HG03378 (cell line): ENCODE measurements around the gene ARID4B.
"Not testable (repeated sequence)": the region's sequence is repeated elsewhere in the genome, so short reads cannot be mapped to it uniquely, and the experiment has no call there.

ENCODE experiments used
- ATAC-seq: cut with Tn5 transposase; IDR thresholded peaks from one replicate; pipeline ENCODE4 v1.9.1; 2021; ENCODE audit warnings: mild to moderate bottlenecking, moderate library complexity; ENCODE audit not compliant: unreplicated experiment

ARID4B gene

DNA sequence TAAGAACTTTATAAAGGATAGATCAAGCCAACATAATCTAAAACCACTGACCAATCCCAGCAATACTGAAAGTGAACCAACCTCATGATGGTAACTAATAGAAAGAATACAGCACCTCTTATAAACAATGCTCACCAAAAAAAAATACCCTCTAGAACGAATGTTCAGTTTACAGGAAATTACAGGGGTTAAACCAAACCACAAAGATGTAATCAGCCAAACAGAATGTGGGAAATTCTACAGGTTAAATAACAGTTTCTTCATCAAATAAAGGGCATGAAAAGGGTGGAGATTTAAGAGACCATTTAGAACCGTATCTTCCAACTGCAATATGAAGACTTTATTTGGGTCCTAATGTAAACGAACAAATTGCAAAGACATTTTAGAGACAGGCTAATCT is 30.4 kb downstream of the ARID4B start:
- peak; percentile 79 for ATAC-seq

DNA sequence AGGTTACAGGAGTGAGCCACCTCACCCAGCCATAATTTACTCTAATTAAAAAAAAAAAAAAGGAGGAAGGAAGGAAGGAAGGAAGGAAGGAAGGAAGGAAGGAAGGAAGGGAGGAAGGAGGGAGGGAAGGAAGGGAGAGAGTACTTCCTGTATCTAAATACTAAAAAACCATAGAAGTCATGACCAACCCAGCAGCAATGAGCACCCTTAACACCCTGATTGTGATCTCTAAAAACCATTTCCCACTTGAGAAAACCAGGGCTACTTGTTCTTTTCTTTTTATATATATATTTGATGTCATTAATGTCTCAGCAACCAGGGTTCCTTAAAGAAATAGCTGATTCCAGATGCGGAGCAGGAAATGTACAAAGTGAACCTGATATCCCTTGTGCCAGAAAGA is 31.2 kb downstream of the ARID4B start:
- no peak for ATAC-seq

DNA sequence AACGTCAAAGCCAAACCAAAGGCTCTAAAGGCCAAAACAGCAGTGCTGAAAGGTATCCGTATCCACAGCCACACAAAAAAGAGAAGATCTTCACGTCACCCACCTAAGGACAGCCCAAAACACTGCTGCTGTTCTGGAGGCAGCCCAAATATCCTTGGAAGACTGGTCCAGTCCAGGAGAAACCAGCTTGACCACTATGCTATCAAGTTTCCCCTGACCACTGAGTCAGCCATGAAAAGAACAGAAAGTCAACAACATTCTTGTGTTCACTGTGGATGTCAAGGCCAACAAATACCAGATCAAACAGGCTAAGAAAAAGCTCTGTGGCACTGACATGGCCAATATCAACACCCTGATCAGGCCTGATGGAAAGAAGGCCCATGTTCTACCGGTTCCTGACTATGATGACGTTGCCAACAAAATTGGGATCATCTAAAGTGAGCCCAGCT is 32.1 kb downstream of the ARID4B start:
- ATAC-seq = no peak

DNA sequence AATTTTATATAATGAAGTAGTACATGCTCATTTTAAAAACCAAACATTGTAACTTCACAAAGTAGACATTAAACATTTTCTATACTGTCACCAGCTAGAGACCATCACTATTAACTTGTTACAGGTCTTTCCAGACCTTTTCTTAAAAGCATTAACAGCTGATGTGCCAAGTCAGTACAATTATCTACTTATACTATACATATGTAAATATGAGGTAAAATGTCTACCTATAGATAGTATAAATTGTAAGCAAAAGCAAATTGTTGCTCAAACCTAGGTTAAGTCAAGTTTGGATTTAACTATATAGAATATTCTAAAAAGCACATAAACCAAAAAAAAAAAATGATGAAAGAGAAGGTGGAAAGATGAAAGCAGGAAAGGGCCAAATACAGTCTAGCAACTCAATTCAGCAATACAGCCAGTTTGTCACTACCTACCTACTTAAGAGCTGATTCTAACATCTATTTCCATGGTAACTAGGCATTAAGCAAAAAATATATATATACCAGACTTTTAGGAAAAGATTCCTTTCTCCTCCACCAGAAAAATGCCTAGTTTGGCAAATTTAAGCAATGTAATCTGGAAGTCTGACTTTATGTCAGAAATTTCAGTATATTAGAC is 34.5 kb downstream of the ARID4B start:
- no peak for ATAC-seq

DNA sequence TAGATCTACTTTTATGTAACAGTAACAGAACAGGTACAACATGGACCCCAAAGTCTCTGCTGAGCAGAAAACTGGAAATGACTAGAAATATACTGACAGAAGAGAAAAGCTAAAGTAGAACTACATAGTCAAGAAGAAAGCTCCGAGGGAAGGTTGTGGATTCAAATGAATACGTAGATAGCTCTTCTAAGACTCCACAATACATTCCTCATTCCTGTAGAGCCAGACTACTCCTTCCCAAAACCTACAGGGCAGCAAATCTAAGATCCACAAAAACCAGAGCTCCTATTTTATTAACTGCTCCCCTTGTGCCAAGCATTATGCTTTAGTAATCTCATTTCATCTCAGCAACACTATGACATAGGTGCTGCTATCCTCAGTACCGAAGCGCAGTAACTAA is 35.2 kb downstream of the ARID4B start:
- no peak for ATAC-seq

DNA sequence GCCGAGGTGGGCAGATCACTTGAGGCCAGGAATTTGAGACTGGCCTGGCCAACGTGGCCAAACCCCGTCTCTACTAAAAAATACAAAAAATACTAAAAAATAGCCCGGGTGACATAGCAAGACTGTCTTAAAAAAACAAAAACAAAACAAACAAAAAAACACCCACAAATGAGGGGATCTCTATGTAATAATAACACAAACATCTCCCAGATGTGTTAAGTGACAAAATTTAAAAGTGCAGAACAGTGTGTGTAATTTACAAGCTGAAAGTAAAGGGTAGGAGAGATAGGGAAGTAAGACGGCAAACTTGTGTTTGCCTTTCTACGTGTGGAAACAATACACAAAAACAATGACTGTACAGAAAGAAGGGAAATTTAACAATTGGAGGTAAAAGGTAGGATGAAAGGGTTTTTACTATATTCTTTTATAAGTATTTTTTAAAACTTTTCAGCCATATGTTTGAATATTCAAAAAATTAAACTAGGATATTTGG is 36.3 kb downstream of the ARID4B start:
- ATAC-seq = no peak

DNA sequence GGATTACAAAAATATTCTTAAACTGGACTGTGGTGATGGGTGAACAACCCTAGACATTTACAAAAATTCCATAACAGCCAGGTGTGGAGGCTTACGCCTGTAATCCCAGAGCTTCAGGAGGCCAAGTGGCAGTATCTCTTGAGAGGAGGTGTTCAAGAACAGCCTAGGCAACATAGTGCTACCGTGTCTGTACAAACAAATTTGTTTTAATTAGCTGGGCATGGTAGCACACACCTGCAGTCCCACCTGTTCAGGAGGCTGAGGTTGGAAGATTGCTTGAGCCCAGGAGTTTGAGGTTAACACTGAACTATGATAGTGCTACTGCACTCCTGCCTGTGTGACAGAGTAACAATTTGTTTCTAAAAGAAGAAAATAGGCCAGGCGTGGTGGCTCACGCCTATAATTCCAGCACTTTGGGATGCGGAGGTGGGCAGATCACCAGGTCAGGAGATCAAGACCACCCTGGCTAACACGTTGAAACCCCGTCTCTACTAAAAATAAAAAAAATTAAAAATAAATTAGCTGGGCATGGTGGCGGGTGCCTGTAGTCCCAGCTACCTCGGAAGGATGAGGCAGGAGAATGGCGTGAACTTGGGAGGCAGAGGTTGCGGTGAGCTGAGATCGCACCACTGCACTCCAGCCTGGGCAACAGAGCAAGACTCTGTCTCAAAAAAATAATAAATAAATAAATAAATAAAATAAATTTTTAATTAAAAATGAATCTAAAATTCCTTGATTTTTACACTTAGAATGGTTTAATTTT is 37.1 kb downstream of the ARID4B start:
- no peak for ATAC-seq

DNA sequence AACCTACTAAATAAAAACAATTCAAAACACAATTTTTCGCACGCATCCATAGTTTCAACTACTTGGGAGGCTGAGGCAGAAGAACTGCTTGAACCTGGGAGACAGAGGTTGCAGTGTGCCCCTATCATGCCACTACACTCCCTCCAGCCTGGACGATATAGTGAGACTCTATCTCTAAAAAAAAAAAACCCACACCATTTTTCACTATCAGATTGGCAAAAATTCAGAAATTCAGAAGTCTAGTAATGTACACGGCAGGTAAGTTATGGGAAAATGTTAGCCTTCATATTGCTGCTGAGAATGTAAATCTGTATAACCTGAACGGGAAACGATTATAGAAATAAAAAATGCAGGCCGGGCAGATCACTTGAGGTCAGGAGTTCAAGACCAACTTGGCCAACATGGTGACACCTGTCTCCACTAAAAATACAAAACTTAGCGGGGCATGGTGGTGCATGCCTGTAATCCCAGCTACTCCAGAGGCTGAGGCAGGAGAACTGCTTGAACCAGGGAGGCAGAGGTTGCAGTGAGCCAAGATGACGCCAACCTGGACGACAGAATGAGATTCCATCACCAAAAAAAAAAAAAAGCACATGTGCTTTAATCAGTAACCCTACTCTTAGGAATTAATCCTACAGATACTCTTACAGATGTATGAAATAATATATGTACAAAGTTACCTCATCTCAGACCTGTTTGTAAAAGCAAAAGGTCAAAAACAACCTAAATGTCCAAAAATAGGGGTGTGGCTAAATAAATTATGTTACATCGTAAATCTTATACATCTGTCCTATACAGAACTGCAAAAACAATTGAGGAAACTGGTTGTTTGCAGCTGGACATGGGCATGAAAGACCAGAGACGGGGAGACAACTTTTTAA is 37.9 kb downstream of the ARID4B start:
- ATAC-seq = no peak

DNA sequence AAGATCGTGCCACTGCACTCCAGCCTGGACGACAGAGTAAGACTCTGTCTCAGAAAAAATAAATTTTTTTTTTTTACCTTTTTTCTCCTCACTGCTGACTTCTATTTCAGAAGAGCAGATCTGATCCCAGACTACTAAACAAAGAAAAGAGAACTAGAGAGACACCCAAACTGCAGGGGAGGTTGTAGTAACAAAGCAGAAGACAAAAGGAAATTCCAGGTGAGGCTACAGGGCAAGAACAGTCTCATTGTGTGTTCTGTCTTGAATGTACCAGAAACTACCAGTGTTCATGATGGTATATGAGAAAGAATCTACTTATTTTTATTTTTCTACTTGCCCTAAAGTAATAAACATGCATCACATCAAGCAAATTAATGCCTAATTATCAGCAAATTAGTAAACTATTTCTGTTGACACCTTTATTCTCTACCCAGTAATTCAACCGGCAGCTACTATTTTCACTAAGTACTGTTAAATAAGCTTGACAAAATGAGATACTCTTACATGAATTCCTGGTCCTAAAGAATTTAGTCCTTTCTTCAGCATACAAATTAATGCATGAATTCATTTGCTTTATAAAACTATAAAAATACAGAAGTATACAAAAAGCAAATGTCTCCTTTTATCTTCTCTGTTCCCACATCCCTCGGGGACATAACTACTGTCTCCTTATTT is 40.6 kb downstream of the ARID4B start:
- no peak for ATAC-seq

DNA sequence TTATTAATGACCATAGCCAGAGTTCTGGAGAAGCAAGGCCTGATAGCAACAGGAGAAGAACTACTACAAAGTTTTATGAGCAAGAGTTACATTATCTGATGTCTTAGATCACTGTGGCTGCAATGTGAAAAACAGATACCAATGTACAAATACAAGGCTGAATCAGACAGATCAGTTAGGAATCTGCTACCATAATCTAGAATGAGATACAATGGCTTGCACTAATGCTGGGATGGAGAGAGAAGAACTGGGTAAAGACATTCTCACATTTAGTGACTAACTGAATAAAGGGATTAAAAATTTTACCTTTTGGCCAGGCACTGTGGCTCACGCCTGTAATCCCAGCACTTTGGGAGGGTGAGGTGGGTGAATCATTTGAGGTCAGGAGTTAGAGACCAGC is 41.3 kb downstream of the ARID4B start:
- ATAC-seq = no peak

DNA sequence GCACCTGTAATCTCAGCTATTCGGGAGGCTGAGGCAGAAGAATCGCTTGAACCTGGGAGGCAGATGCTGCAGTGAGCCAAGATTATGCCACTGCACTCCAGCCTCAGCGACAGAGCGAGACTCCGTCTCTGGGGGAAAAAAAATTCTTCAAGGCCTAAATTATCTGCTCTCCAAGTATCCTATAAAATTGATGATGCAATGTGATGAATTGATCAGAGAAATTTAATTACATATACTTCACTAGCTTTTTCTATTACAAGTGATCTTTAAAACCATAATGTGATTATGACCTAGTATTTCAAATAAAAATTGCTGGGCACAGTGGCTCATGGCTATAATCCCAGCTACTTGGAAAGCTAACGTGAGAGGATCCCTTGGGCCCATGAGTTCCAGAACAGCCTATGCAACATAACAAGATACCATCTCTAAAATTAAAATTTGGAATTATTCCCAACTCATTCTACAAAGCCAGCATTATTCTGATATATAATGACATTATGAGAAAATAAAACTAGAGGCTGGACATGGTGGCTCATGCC is 43.7 kb downstream of the ARID4B start:
- ATAC-seq = no peak

DNA sequence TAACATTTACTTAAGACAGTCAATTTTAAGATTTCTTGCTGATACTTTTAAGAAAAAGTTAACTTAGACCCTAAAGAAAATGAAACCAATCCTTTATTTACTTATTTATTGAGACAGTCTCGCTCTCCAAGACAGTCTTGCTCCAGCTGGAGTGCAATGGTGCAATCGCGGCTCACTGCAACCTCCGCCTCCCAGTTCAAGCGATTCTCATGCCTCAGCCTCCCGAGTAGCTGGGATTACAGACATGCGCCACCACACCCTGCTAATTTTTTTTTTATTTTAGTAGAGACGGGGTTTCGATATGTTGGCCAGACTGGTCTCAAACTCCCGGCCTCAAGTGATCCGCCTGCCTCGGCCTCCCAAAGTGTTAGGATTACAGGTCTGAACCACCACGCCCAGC is 44.3 kb downstream of the ARID4B start:
- not testable (repeated sequence) for ATAC-seq

DNA sequence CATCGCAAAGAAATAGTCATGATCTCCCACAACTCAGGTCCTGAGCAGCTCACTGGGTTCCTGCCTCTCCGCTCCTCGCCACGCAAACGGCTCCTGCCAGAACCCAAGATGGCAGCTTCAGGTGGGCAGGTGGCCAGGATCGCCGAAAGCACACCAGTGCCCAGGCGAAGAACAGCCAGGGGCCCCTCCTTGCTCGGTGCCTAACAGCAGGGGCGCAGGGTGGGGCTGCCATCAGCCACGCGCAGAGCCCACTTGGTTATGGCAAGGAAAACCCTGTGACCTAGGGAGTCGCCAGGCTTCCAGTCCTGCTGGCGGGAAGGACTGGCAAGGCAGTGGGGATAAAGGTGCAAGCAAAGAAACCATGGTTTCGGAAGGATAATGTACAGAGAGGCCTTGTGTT is 47.5 kb downstream of the ARID4B start:
- no peak for ATAC-seq

DNA sequence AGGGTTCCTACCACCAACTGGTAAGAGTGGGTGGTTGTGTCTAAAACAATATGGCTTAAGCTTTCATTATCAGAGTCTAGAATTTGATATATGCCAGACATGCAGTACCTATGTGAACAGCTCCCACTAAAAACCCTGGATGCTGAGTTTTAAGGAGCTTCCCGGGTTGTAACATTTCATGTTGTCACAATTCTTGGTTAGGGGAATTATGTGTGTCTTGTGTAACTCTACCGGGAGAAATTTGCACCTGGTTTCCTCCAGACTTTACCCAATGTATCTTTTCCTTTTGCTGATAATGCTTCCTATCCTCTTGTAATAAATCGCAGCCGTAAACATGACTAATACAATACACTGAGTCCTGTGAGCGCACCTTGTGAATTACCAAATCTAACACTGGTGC is 48.3 kb downstream of the ARID4B start:
- ATAC-seq = no peak

DNA sequence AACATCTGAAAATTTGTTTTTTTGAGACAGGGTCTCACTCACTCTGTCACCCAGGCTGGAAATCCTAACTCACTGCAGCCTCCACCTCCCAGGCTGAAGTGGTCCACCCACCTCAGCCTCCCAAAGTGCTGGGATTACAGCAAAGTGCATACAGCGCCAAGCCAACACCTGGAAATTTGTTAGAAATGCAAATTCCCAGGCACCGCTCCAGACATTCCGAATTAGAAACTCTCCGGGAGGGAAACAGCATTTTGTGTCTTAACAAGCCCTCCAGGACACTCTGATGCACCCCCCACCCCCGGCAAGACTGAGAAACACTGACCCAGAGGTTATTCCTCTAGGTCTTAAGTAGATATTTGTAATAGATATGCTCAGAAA is 49.1 kb downstream of the ARID4B start:
- no peak for ATAC-seq

DNA sequence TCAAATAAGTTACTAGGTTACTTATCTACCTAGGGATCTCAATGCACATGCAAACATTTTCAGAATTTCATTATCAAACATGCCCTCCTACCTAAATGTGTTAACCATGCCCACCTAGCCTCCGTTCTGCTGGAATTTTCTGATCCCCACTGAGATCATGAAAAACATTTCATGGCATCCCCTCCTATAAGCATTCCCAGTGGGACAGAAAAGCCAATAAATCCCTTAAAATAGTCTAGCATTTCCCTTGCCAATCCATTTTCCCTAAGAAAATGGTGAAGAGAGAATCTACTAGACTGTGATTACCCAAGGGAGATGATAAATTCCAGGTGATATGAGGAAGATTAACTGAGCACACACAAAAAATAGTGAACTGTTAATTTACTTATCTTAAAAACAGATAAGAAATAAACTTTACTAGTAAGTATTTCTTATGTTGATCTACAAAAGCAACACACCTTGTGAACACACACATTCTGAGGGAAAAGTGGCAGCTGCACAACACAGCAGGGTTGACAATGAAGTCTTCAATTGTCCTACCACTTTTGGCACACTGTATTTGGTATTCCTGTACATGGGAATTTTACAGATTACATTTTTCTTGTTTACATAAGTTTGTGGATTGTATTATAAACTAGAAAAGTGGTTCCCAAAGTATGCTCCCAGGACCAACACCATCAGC is 49.6 kb downstream of the ARID4B start:
- ATAC-seq = no peak

DNA sequence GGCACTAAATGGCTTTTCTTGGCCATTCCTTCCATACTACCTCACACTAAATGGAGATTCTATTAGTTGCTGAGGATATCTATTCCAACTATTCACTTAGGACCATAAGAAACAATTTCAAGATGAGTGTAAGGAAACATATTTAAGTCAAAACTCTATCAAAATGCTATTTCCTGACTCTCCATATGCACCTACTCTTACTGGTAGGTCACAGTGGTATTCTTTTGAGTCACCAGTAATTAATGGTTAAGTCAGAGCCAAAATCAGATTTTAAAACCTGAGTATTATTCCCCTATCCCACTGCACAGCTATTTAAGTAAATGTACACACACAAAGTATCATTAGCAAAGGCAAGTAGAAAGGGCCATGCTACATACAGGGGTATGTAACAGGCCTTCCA is 50.3 kb downstream of the ARID4B start:
- ATAC-seq = no peak

DNA sequence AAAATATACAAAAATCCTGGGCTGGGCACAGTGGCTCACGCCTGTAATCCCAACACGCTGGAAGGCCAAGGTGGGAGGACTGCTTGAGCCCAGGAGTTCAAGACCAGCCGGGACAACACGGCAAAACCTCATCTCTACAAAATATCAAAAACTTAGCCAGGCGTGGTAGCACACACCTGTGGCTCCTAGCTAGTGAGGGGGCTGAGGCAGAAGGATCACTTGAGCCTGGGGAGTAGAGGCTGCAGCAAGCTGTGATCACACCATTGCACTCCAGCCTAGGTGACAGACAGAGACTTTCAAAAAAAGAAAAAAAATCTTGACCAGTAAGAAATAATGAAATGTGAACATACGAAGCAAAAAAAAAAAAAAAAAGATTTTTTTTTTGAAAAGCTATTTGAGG is 52.1 kb downstream of the ARID4B start:
- ATAC-seq = no peak

DNA sequence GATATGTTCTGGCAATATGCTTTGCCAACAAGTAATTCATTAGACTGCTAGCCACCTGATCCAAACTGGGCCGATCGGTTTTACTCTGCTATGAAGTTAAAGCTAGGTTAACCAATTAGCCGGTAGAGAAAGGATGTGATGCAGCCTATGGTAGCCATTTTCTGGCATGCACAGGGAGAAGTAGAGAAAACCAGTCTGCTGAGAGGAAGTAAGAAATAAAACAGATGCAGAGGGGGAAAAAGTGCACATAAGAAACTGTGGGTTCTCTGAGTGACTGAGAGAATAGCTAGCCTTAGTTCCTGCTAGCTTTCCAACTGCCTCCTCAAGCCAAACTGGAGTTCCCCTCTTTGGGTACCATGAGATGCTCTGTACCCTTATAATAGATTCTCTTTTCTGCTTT is 52.8 kb downstream of the ARID4B start:
- peak; percentile 66 for ATAC-seq

DNA sequence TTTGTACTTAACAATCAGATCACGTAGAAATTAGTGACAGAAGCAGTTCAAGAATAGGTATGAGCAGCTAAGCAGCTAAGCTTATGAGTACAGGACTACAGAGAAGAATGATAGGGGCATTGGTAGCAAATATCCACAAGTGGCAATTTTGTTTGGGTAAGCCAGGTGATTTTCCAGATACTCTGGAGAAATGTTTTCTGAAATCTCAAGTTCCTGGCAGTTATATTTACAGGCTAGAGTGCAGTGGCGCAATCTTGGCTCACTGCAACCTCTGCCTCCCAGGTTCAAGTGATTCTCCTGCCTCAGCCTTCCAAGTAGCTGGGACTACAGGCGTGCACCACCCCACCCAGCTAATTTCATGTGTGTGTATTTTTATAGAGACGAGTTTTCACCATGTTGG is 55.1 kb downstream of the ARID4B start:
- ATAC-seq = no peak
